Measurements from ENCODE around the gene GRID1.

GRCh38 chr10:86330778-86331763 lies 35.5 kb downstream of the GRID1 start:
- TF ChIP-seq JUN (CRISPR knock-in tag; IDR thresholded peaks at IDR 0.05): no peak
- no peak for TF ChIP-seq HMGXB4 (CRISPR knock-in tag; IDR thresholded peaks at IDR 0.05)
- no peak for TF ChIP-seq NR1H2 (CRISPR knock-in tag; IDR thresholded peaks at IDR 0.05)
- no peak for TF ChIP-seq ATF3 (CRISPR knock-in tag; conservative IDR thresholded peaks at IDR 0.05)
- TF ChIP-seq CTCF (IDR thresholded peaks at IDR 0.05): no peak
- no peak for TF ChIP-seq NFATC4 (CRISPR knock-in tag; IDR thresholded peaks at IDR 0.05)
- no peak for TF ChIP-seq TCF7 (CRISPR knock-in tag; IDR thresholded peaks at IDR 0.05; ENCODE audit: low read depth)
- no peak for TF ChIP-seq ESRRA (CRISPR knock-in tag; IDR thresholded peaks at IDR 0.05; ENCODE audit: borderline replicate concordance)
- TF ChIP-seq, protein P1, sequence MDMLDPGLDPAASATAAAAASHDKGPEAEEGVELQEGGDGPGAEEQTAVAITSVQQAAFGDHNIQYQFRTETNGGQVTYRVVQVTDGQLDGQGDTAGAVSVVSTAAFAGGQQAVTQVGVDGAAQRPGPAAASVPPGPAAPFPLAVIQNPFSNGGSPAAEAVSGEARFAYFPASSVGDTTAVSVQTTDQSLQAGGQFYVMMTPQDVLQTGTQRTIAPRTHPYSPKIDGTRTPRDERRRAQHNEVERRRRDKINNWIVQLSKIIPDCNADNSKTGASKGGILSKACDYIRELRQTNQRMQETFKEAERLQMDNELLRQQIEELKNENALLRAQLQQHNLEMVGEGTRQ (CRISPR knock-in tag; IDR thresholded peaks at IDR 0.05): no peak
- TF ChIP-seq TP53 (CRISPR knock-in tag; IDR thresholded peaks at IDR 0.05): no peak
- TF ChIP-seq TEAD4 (CRISPR knock-in tag; IDR thresholded peaks at IDR 0.05): no peak
- no peak for TF ChIP-seq ELF4 (CRISPR knock-in tag; IDR thresholded peaks at IDR 0.05; ENCODE audit: low read depth)

All from WTC11 (cell line).